ENCODE results near the gene GRIK4.

GRIK4 gene

DNA sequence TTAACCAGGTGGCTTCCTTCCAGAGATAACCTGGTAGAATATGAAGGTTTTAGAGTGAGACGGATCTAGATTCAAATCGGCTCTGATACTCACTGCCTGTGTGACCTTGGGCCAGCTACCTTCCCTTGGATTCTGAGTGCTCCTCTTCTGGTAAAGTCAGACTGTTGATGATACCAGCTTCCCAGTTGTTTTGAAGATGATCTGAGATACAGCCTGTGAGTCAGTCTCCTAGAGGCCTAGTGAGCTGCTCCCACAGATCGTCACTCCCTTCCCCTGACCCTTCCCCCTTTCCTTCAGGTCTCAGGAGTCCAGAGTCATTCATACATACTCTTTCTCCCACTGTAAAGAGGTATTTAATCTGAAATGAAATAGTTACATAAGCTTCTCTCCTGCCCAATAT is 207.8 kb downstream of the GRIK4 start:
- Mint-ChIP-seq H3K4me1 (peaks cover 11 to 12% of the 10 kb centered on the region in 2 donors), H3K4me3 (no peak overlapping the region), H3K9me3 (peaks cover 0 to 1% of the 10 kb centered on the region in 2 donors), H3K27ac (no peak overlapping the region), H3K27me3 (peaks cover 25 to 49% of the 10 kb centered on the region in 2 donors), H3K36me3 (no peaks in the 10 kb centered on the region)
- DNase-seq = no peak
- ATAC-seq (replicated peaks) = no peak

DNA sequence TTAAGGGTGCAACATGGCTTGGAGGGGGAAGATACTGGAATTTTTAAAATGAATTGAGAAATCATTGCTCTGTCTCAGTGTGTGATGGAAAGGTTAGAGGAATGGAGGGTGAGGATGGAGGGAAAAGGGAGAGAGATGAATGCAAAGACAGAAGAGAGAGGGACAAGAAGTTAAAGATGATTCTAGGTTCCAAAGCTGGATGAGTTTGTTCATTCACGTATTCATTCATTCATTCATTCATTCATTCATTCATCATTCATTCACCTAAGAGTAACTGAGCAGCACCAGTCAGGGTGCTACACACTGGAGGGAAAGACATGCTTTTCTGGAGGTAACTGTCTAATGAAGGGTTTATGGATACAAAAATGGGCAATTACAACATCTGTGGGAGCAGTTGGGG is 209.2 kb downstream of the GRIK4 start:
- peaks cover 0 to 2% of the 10 kb centered on the region in 2 donors for H3K4me1 Mint-ChIP-seq
- no peak overlapping the region for H3K4me3 Mint-ChIP-seq
- no peak for ATAC-seq (replicated peaks)
- no peak overlapping the region for H3K27ac Mint-ChIP-seq
- DNase-seq = no peak
- H3K27me3 Mint-ChIP-seq = peaks cover 21 to 38% of the 10 kb centered on the region in 2 donors
- no peaks in the 10 kb centered on the region for H3K36me3 Mint-ChIP-seq
- H3K9me3 Mint-ChIP-seq = peaks cover 0 to 1% of the 10 kb centered on the region in 2 donors

DNA sequence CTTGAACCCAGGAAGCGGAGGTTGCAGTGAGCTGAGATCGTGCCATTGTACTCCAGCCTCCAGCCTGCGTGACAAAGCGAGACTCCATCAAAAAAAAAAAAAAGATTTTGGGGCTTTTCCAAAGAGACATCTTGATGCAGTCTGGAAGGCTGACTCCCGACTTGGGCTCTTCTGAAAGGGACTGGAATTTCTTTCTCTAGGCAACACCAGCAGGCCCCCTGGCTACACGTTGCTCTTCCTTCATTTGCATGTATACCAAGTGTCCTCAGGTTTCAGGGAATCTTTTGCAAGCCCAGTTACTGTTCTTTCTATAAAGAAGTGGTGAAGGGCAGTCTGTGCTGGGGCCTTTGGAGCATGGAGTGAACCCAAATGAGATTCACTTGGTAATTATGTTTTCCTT is 211.0 kb downstream of the GRIK4 start:
- peaks cover 0 to 2% of the 10 kb centered on the region in 2 donors for H3K4me1 Mint-ChIP-seq
- H3K27me3 Mint-ChIP-seq = peaks cover 21 to 35% of the 10 kb centered on the region in 2 donors
- no peak for ATAC-seq (replicated peaks)
- H3K4me3 Mint-ChIP-seq = no peak overlapping the region
- no peak for DNase-seq
- peaks cover 0 to 1% of the 10 kb centered on the region in 2 donors for H3K9me3 Mint-ChIP-seq
- H3K27ac Mint-ChIP-seq = no peak overlapping the region
- no peaks in the 10 kb centered on the region for H3K36me3 Mint-ChIP-seq

DNA sequence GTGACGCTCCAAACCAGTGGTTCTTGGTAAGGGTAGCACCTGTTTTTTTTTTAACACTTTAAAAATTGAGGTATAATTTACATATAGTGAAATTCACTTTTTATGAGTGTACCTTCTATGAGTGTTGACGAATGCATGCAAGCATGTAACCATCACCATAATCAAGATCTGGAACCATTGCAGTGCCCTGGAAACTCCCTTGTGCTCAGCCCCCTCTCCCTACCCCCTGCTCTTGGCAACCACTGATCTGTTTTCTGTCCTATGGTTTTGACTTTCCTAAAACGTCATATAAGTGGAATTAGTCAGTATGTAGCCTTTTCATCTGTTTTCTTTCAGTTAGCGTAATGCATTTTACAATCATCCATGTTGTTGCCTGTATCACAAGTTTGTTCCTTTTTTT is 212.2 kb downstream of the GRIK4 start:
- no peak for ATAC-seq (replicated peaks)
- Mint-ChIP-seq H3K27me3 (peaks cover 21 to 26% of the 10 kb centered on the region in 2 donors), H3K9me3 (peaks cover 1 to 5% of the 10 kb centered on the region in 2 donors), H3K36me3 (no peaks in the 10 kb centered on the region), H3K4me3 (no peak overlapping the region), H3K27ac (no peak overlapping the region), H3K4me1 (peaks cover 0 to 2% of the 10 kb centered on the region in 2 donors)
- DNase-seq = no peak

DNA sequence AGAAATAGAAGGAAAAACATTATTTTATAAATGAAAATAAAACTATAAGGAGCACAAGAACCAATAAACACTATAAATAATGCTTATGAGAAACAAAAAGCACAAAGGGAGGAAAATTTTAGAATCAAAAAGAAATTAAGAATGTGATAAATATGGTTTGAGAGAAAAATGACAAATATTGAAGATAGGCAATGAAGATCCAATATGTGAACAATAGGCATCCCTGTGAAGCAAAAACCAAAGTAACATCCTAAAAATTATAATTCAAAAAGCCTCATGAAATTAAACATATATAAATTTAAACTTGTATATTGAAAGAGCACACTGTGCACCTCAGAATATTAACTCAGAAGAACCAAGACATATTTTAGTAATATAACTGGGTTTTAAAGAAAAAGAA is 216.2 kb downstream of the GRIK4 start:
- no peaks in the 10 kb centered on the region for H3K36me3 Mint-ChIP-seq
- no peak for ATAC-seq (replicated peaks)

DNA sequence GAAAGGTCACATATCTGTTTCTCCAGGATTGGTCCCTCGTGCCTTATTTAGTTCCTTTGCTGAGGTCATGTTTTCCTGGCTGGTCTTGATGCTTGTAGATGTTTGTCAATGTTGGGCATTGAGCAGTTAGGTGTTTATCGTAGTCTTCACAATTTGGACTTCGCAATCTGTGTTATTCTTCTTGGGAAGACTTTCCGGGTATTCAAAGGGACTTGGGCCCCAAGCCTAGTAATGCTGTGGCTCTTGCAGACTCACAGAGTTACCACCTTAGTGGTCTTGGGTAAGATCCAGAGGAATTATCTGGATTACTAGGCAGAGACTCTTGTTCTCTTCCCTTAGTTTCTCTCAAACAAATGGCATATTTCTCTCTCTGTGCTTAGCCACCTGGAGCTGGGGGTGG is 223.5 kb downstream of the GRIK4 start:
- DNase-seq (no peak), ATAC-seq (replicated peaks) (no peak)
- no peak overlapping the region for H3K4me3 Mint-ChIP-seq
- H3K9me3 Mint-ChIP-seq = peaks cover 3 to 8% of the 10 kb centered on the region in 2 donors
- peaks cover 0 to 4% of the 10 kb centered on the region in 2 donors for H3K36me3 Mint-ChIP-seq
- H3K27me3 Mint-ChIP-seq = peaks cover 28 to 30% of the 10 kb centered on the region in 2 donors
- H3K4me1 Mint-ChIP-seq = no peaks in the 10 kb centered on the region
- no peak overlapping the region for H3K27ac Mint-ChIP-seq

More for the DNA sequence above, 216.2 kb downstream of the GRIK4 start:
- no peak for DNase-seq
- H3K27me3 Mint-ChIP-seq = peaks cover 9 to 11% of the 10 kb centered on the region in 2 donors
- H3K4me1 Mint-ChIP-seq = peaks cover 0 to 2% of the 10 kb centered on the region in 2 donors
- H3K4me3 Mint-ChIP-seq = no peak overlapping the region
- no peak overlapping the region for H3K27ac Mint-ChIP-seq
- H3K9me3 Mint-ChIP-seq = peaks cover 7 to 12% of the 10 kb centered on the region in 2 donors

DNA sequence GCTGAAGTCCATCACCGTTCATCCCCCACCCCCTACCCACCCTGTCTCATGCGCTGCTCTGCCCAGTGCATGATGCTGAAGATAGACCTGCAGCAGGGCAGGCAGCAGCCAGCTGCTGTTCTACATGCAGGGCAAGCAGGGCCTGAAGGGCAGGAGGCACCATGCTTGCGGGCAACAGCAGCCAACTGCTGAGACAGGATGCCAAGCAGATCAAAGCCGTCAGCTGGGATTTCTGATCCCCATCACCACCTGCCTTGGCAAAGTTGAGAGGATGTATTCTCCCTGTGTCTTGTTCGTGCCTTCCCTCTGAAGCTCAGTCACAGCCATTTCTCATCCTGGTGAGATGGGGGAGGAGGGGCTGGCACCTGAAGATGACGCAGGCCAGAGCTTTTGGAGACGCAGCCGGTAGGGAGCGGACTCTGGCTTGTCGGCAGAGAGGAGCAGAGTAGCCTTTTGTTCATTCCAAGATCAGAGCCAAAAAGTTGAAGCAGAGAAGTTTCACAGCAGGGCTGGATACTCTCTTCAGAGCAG is 227.0 kb downstream of the GRIK4 start:
- no peaks in the 10 kb centered on the region for H3K4me1 Mint-ChIP-seq
- H3K27me3 Mint-ChIP-seq = peaks cover 17 to 27% of the 10 kb centered on the region in 2 donors
- H3K4me3 Mint-ChIP-seq = no peak overlapping the region

DNA sequence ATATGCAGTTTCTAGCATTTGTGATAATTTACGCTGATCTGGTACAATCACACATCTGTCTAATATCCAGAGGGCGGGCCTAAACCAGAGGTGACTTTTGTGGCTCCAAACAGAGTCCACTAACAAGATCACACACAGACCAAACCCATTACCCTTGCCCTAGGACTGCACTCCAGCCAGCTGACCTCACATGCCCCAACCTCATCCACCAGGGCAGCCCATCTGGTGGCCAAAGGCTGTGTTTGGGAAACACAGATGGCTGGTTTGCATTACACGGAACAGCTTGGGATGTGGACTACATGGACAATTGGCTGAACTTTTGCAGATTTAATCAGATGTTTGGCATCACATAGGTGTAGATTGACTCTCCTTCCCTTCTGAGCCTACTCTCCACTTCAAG is 228.2 kb downstream of the GRIK4 start:
- H3K36me3 Mint-ChIP-seq = no peaks in the 10 kb centered on the region
- peaks cover 10 to 26% of the 10 kb centered on the region in 2 donors for H3K27me3 Mint-ChIP-seq
- ATAC-seq (replicated peaks) (no peak), DNase-seq (no peak)
- H3K9me3 Mint-ChIP-seq = no peaks in the 10 kb centered on the region
- H3K27ac Mint-ChIP-seq = no peak overlapping the region
- no peaks in the 10 kb centered on the region for H3K4me1 Mint-ChIP-seq
- H3K4me3 Mint-ChIP-seq = no peak overlapping the region

More for the DNA sequence above, 227.0 kb downstream of the GRIK4 start:
- Mint-ChIP-seq H3K27ac (no peak overlapping the region), H3K9me3 (no peaks in the 10 kb centered on the region), H3K36me3 (no peaks in the 10 kb centered on the region)
- ATAC-seq (replicated peaks) = no peak
- DNase-seq = no peak

DNA sequence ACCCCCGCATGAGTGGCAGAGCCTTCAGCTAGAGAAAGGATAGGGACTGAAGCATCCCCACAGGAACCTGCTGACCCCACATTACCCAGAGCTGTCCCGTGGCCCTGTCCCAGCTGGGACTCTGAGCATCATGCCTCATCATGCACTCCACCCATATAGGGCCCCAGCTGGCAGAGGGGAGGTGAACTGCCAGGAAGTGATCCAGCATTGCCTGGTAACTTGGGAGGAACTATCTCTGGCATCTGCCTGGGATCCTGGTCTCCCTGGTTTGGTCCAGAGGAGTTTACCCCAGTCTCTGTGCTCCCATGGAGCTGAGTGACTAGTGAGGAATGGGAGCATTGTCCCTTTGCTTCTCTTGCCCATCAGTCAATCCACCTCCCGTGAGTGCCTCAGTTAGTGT is 228.8 kb downstream of the GRIK4 start:
- H3K27me3 Mint-ChIP-seq = peaks cover 7 to 24% of the 10 kb centered on the region in 2 donors
- no peak overlapping the region for H3K27ac Mint-ChIP-seq
- no peaks in the 10 kb centered on the region for H3K36me3 Mint-ChIP-seq
- no peaks in the 10 kb centered on the region for H3K4me1 Mint-ChIP-seq
- H3K9me3 Mint-ChIP-seq = no peaks in the 10 kb centered on the region
- ATAC-seq (replicated peaks) = no peak
- H3K4me3 Mint-ChIP-seq = no peak overlapping the region
- no peak for DNase-seq

DNA sequence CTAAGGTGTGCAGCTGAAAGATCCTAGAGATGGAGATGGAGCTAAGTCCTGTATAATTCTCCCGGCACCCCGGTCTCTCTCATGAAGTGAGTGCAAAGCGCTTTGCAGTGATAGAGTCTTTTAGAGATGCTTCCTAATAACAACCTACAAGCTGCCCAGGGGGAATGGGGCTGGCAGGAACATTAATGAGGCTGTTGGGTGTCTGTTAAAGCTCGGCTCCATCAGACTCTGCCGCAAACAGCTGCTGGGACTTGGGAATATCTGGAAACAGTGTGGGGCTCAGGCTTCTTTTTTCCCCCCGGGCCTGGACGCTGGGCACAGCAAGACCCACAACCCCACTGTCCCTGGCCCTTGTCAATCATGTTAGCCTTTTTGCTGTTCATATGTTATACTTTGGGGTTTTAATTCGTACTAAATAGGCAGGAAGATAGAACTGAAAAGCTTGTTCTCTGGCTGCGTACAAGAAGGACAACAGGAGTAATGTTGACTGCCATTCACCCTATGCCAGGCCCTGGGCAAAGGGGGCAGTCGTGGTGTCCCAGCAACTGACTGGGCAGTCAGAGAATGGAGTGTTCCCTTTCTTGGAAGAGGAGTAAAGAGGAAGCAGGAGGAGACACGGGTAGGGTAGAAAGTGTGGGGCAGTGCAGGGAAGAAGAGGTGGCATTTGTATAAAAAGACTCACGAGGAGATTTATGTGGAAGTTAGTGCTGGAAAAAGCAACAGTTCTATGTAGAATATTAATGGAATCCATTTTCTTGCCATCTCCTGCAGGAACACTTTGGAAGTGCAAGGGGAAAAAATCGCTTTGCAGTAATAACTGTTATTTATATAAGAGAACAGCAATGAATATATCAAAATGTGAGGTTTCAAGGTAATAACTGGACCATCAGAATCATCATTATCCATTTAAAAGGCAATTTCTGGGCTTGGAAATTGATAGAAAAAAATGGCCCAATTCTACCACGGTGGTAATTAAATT is 232.8 kb downstream of the GRIK4 start:
- H3K4me1 Mint-ChIP-seq = no peaks in the 10 kb centered on the region
- no peaks in the 10 kb centered on the region for H3K36me3 Mint-ChIP-seq
- H3K9me3 Mint-ChIP-seq = no peaks in the 10 kb centered on the region
- H3K27me3 Mint-ChIP-seq = peaks cover 16 to 28% of the 10 kb centered on the region in 2 donors
- ATAC-seq (replicated peaks) = no peak
- peak overlapping the region; percentile 2 for H3K27ac Mint-ChIP-seq
- H3K4me3 Mint-ChIP-seq = no peak overlapping the region
- DNase-seq = no peak

DNA sequence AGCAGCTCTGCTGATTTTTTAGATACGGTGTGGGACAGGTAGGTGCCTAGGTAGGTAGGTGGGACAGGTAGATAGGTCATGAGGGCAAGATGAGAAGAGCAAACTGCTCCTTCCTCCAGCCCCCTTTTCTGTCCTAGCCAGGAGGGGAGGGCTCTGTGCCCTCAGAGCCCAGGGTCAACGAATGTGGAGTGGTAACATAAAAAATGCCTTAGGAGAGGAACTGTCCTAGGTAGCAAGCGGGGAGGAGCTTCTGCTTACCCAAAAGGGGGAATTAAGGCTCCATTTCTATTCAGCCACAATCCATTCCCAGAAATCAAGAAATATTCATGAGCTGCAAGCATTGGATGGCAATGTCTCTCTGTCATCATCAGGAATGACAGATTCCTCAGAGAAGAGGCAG is 234.8 kb downstream of the GRIK4 start:
- ATAC-seq (replicated peaks) (no peak), DNase-seq (no peak)
- Mint-ChIP-seq H3K36me3 (no peaks in the 10 kb centered on the region), H3K27ac (no peak overlapping the region), H3K27me3 (peaks cover 16 to 32% of the 10 kb centered on the region in 2 donors), H3K9me3 (no peaks in the 10 kb centered on the region), H3K4me3 (no peak overlapping the region), H3K4me1 (no peaks in the 10 kb centered on the region)

DNA sequence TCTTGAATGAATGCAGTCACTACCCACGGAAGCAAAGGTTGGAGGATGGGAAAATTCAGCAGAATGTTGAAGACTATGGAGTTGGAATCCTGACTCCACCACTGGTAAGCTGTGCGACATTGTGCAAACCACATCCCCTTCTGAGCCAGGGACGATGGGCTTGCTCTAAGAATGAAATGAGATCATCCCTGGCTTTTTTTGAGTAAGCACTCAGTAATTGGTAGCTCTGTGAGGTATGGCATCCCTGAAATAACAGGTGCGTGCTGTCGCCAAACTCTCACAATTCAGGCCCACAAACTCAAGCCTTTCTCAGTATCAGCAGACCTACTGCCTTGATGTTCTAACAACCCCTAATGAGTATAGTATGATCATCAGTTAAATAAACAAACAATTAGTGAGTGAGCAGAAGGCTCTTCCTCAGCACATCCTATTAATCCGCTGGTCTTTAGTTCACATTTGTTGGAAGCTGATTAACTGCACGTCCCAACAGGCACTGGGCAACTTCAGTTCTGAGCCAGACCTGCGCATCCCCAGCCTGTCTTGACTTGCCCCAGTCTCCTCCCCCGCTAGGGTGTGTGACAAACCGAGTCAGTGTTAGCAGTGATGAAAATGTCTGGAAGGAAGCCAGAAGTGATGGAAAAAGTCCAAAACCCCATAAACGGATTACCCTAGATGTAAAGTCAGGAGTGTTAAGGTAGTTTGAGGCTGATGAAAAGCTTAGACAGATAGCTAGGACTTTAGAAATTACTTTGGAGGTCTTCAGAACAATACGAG is 235.5 kb downstream of the GRIK4 start:
- Mint-ChIP-seq H3K36me3 (no peaks in the 10 kb centered on the region), H3K4me1 (no peaks in the 10 kb centered on the region), H3K27ac (no peak overlapping the region), H3K27me3 (peaks cover 16 to 27% of the 10 kb centered on the region in 2 donors), H3K9me3 (no peaks in the 10 kb centered on the region), H3K4me3 (no peak overlapping the region)
- DNase-seq (no peak), ATAC-seq (replicated peaks) (no peak)

DNA sequence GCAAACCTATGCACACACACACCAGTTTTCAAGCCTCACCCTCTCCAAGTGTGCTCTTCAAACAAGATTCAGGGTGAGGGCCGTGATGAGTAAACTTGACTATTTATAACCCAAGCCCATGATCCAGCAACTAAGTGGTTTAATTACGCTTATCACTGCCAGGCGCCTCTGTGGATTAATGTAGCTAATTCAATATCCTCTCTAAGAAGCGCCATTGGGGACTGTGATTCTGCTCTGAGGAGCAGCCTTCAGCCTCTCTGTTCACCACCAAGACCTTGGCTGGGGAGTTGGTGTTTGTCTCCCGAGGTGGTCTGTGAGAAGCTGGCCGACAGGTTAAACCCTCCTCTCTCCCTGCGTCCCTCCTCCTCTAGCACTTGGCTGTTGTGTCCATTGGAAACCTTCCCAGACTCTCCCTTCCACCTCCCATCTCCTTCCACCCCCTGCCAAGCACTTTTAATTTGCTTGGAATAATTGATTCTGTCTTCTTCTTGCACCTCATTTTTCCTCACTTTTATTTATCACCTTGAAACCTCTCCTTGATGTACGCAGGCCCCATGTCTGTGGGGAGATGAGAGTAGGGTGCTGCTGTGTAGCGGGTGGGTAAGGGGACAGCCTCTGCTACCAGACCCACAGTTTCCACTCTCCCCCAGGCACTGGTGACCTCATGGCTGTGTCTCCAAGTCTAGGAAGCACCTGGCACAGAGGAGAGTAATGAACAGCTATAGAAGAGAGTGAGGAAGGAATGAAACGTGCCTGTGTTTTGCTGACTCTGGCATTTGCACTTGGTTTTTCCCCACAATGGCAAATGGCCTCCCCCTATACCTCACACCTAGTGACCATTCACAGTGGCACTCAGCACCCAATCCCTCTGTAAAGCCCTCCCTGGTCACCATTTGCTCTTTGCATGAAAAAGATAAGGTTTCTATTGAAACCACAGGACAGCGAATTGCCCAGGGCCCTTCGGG is 236.6 kb downstream of the GRIK4 start:
- no peaks in the 10 kb centered on the region for H3K4me1 Mint-ChIP-seq
- ATAC-seq (replicated peaks) (no peak), DNase-seq (no peak)
- no peaks in the 10 kb centered on the region for H3K9me3 Mint-ChIP-seq
- no peaks in the 10 kb centered on the region for H3K36me3 Mint-ChIP-seq
- no peak overlapping the region for H3K4me3 Mint-ChIP-seq
- no peak overlapping the region for H3K27ac Mint-ChIP-seq
- H3K27me3 Mint-ChIP-seq = peaks cover 10 to 21% of the 10 kb centered on the region in 2 donors
